ENCODE results near the gene ECI1. TPM values are rescaled to one million over a fixed set of nuclear protein-coding genes. Genes with fewer than 3 reads are reported as not detected.

Gene ECI1
- total and polyA plus RNA-seq, 2 of the 13 experiments (the other 11 are each of a cell fraction or from before 2014, with no cell fraction given) = 82.0 to 102 TPM

DNA sequence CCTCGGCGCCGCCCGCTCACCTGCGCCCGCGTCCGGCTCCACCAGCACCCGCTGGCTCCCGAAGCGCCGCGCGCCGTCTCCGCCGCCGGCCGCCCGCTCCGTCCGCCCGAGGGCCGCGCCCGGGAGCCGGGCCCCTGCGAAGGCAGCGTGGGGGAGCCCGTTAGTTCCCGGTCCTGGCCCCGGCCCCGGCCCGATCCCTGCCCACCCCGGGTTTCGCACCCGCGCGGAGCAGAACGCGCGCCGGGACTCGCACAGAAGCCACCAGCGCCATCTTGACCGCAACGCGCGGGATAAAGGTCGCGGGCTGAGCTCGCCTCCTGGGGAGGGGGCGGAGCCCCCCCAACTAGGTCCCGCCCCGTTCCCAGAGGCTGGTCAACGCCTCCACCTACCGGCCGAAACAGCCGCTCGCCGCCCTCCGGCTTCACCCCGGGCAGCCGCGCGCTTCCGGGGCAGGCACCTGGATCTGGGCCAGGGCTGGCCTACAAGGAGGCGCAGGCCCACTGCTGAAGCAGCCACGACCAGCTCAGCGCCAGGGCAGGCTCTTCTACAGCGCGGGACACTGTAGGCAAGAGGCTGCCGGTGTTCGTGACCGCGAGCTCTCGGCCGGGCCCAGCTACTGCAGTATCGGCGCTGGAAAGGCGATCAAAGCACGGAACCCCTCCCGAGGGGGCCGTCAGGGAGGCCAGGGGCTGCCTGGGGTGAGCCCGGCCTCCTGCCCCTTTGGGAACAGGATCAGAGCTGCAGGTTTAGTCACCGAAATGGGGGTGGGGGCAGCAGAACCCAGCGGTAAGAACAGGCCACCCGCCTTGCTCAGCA lies at the start of gene ECI1 (continued):
- TF ChIP-seq REPIN1 (CRISPR knock-in tag; IDR thresholded peaks at IDR 0.05; ENCODE audit: borderline replicate concordance, low read depth) (peak; percentile 95), ZBTB7B (CRISPR knock-in tag; IDR thresholded peaks at IDR 0.05) (peak; percentile 65; the same call in 1 of the 2 replicates), ZNF850 (CRISPR knock-in tag; conservative IDR thresholded peaks at IDR 0.05) (no peak), REL (CRISPR knock-in tag; conservative IDR thresholded peaks at IDR 0.05) (peak; percentile 89), TARDBP (CRISPR knock-in tag; IDR thresholded peaks at IDR 0.05) (peak; percentile 91), SAFB2 (CRISPR knock-in tag; IDR thresholded peaks at IDR 0.05; ENCODE audit: borderline replicate concordance, low read depth) (peak; percentile 43; the same call in 1 of the 2 replicates), KAT8 (CRISPR knock-in tag; IDR thresholded peaks at IDR 0.05) (peak; percentile 81), ZMYM4 (CRISPR knock-in tag; IDR thresholded peaks at IDR 0.05) (0 out of 2 replicates have a peak, but pooled peaks have one; percentile 11), ZNF782 (CRISPR knock-in tag; IDR thresholded peaks at IDR 0.05; ENCODE audit: borderline replicate concordance) (no peak; the same call in 1 of the 2 replicates), GZF1 (CRISPR knock-in tag; IDR thresholded peaks at IDR 0.05) (no peak), POLR2AphosphoS2 (IDR thresholded peaks at IDR 0.05; ENCODE audit: low read depth, low read length) (peak; percentile 91), RBM39 (IDR thresholded peaks at IDR 0.05; ENCODE audit: low read depth, low read length, poor library complexity, severe bottlenecking) (peak; percentile 87), TCF7L2 (IDR thresholded peaks at IDR 0.05; ENCODE audit: low read depth, low read length) (no peak), ZNF124 (CRISPR knock-in tag; IDR thresholded peaks at IDR 0.05) (peak; percentile 28), ZBTB8A (CRISPR knock-in tag; IDR thresholded peaks at IDR 0.05; ENCODE audit: borderline replicate concordance, low read depth) (no peak), FOXM1 (CRISPR knock-in tag; IDR thresholded peaks at IDR 0.05) (0 out of 2 replicates have a peak, but pooled peaks have one; percentile 17)
- TF ChIP-seq, protein P1, sequence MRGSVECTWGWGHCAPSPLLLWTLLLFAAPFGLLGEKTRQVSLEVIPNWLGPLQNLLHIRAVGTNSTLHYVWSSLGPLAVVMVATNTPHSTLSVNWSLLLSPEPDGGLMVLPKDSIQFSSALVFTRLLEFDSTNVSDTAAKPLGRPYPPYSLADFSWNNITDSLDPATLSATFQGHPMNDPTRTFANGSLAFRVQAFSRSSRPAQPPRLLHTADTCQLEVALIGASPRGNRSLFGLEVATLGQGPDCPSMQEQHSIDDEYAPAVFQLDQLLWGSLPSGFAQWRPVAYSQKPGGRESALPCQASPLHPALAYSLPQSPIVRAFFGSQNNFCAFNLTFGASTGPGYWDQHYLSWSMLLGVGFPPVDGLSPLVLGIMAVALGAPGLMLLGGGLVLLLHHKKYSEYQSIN (CRISPR knock-in tag; IDR thresholded peaks at IDR 0.05; ENCODE audit: borderline replicate concordance) = no peak
- TF ChIP-seq, protein P2, sequence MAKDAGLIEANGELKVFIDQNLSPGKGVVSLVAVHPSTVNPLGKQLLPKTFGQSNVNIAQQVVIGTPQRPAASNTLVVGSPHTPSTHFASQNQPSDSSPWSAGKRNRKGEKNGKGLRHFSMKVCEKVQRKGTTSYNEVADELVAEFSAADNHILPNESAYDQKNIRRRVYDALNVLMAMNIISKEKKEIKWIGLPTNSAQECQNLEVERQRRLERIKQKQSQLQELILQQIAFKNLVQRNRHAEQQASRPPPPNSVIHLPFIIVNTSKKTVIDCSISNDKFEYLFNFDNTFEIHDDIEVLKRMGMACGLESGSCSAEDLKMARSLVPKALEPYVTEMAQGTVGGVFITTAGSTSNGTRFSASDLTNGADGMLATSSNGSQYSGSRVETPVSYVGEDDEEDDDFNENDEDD (CRISPR knock-in tag; IDR thresholded peaks at IDR 0.05; ENCODE audit: borderline replicate concordance) = peak; percentile 68; the same call in 1 of the 2 replicates
- TF ChIP-seq, protein P3, sequence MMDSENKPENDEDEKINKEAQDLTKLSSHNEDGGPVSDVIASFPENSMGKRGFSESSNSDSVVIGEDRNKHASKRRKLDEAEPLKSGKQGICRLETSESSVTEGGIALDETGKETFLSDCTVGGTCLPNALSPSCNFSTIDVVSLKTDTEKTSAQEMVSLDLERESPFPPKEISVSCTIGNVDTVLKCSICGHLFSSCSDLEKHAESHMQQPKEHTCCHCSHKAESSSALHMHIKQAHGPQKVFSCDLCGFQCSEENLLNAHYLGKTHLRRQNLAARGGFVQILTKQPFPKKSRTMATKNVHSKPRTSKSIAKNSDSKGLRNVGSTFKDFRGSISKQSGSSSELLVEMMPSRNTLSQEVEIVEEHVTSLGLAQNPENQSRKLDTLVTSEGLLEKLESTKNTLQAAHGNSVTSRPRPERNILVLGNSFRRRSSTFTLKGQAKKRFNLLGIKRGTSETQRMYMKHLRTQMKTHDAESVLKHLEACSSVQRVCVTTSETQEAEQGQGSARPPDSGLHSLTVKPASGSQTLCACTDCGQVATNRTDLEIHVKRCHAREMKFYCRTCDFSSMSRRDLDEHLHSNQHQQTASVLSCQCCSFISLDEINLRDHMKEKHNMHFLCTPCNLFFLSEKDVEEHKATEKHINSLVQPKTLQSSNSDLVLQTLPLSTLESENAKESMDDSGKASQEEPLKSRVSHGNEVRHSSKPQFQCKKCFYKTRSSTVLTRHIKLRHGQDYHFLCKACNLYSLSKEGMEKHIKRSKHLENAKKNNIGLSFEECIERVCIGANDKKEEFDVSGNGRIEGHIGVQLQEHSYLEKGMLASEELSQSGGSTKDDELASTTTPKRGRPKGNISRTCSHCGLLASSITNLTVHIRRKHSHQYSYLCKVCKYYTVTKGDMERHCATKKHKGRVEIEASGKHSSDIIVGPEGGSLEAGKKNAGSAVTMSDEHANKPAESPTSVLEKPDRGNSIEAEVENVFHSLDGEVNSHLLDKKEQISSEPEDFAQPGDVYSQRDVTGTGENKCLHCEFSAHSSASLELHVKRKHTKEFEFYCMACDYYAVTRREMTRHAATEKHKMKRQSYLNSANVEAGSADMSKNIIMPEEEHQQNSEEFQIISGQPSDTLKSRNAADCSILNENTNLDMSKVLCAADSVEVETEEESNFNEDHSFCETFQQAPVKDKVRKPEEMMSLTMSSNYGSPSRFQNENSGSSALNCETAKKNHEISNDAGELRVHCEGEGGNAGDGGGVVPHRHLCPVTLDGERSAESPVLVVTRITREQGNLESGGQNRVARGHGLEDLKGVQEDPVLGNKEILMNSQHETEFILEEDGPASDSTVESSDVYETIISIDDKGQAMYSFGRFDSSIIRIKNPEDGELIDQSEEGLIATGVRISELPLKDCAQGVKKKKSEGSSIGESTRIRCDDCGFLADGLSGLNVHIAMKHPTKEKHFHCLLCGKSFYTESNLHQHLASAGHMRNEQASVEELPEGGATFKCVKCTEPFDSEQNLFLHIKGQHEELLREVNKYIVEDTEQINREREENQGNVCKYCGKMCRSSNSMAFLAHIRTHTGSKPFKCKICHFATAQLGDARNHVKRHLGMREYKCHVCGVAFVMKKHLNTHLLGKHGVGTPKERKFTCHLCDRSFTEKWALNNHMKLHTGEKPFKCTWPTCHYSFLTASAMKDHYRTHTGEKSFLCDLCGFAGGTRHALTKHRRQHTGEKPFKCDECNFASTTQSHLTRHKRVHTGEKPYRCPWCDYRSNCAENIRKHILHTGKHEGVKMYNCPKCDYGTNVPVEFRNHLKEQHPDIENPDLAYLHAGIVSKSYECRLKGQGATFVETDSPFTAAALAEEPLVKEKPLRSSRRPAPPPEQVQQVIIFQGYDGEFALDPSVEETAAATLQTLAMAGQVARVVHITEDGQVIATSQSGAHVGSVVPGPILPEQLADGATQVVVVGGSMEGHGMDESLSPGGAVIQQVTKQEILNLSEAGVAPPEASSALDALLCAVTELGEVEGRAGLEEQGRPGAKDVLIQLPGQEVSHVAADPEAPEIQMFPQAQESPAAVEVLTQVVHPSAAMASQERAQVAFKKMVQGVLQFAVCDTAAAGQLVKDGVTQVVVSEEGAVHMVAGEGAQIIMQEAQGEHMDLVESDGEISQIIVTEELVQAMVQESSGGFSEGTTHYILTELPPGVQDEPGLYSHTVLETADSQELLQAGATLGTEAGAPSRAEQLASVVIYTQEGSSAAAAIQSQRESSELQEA (CRISPR knock-in tag; IDR thresholded peaks at IDR 0.05; ENCODE audit: not compliant biosample characterization) = peak; percentile 75

Data from HepG2 (cell line).